Heart right ventricle (tissue), 16 donors: Measurements from ENCODE around the gene GLP1R. TPM values are rescaled to one million over a fixed set of nuclear protein-coding genes. Genes with fewer than 3 reads are reported as not detected.

ENCODE experiments used
- ATAC-seq, 8 donors: fragments of 200-7000 bp; cut with Tn5 transposase; one replicate each; pipeline ENCODE4 v1.9.1; 2020; ENCODE audit warnings: mild to moderate bottlenecking in 8 of 8, moderate library complexity in 8 of 8, moderate number of reproducible peaks in 1 of 8
- DNase-seq, 2 donors: peaks; one replicate each; pipeline ENCODE4 v3.0.0-alpha.2; 2020
- H3K27ac ChIP-seq, 10 donors: fragments of 200-600 bp; sonication (generic) in 2 of 10; one replicate each; pipeline versions ENCODE4 v1.5.0 to v1.8.0; 2020 to 2022; ENCODE audit warnings: mild to moderate bottlenecking in 3 of 10
- H3K27me3 ChIP-seq, 7 donors: fragments of 200-600 bp; one replicate each; pipeline ENCODE4 v1.8.0; 2021 to 2022; ENCODE audit warnings: mild to moderate bottlenecking in 2 of 7
- H3K36me3 ChIP-seq, 9 donors: fragments of 200-600 bp; sonication (generic) in 1 of 9; one replicate each; pipeline versions ENCODE4 v1.5.0 to v1.8.0; 2020 to 2022; ENCODE audit warnings: mild to moderate bottlenecking in 2 of 9
- H3K4me1 ChIP-seq, 9 donors: fragments of 200-600 bp; sonication (generic) in 1 of 9; one replicate each; pipeline versions ENCODE4 v1.5.0 to v1.8.0; 2020 to 2022; ENCODE audit warnings: mild to moderate bottlenecking in 4 of 9
- H3K4me3 ChIP-seq, 10 donors: fragments of 200-600 bp; sonication (generic) in 2 of 10; one replicate each; pipeline versions ENCODE4 v1.5.0 to v1.8.0; 2020 to 2022; ENCODE audit warnings: mild to moderate bottlenecking in 7 of 10, moderate library complexity in 2 of 10
- H3K9me3 ChIP-seq, 11 donors: fragments of 200-600 bp in 10 of 11; sonication (generic) in 2 of 11; one replicate each; pipeline versions ENCODE4 v1.5.0 to v1.8.0; 2013 to 2022; ENCODE audit warnings: mild to moderate bottlenecking in 2 of 11, control low read depth in 1 of 11, moderate library complexity in 1 of 11
- WGBS, 2 donors: extraction: QIAGEN DNeasy Blood & Tissue Kit; methylation state at CpG; one replicate each; pipeline ENCODE4 v1.1.7; 2013; ENCODE audit warnings: inconsistent platforms in 1 of 2; 5-methylcytosine and 5-hydroxymethylcytosine counted together
- intact Hi-C, 10 donors: fragments of 100-400 bp; cut with DNase I; formaldehyde crosslinking; loops; one replicate each; pipeline versions ENCODE4 v1.11.1 to v1.14.2; 2022
- polyA plus RNA-seq, 2 donors: library from polyadenylated mRNA; stranded (reverse); fragments of 200-250 nt; gene quantifications; one replicate each; pipeline ENCODE4 v1.2.3, GENCODE V29; 2013
- total RNA-seq, 10 donors: library from RNA; stranded (reverse); fragmentation: NEBNext Ultra II Directional in 3 of 10; extraction: Animal tissue kit (Norgen Biotek cat#: 25700) in 3 of 10; gene quantifications; one replicate each; pipeline versions ENCODE4 v1.2.1 to v1.2.4, GENCODE V29; 2021 to 2023
- TF ChIP-seq, protein P1 (sequence below), 9 donors: fragments of 200-600 bp; sonication (generic) in 2 of 9; IDR thresholded peaks; one replicate each; pipeline versions ENCODE4 v1.5.0 to v1.8.0; 2021 to 2022; ENCODE audit warnings: antibody characterized with exemption in 9 of 9, mild to moderate bottlenecking in 5 of 9, moderate library complexity in 1 of 9
- donor health status: Arrhythmogenic right ventricular cardiomyopathy.
- donor health status: ischemic (EF 13 %, LVEDD 7.1; RV severe dilation, severe dysfunction).
- donor health status: healthy with polysubstance abuse.
- donor health status: DM: no; HTN: yes; CAD: no.
- donor health status: DM: no; HTN: no; CAD: no.
- donor health status: ischemic (EF 25% LVEDD 6.9; RV normal size, moderate dysfunction).
- donor health status: ischemic (EF 25% LVEDD 5.7; RV mildly dilated, moderate dysfunction).
- donor health status: healthy.
- donor health status: DM: yes; HTN: yes; CAD: no.
- donor health status: Ischemic cardiomyopathy.
- donor health status: ischemic (EF 35%, LVEDD 5.7; RV mildly dilated, moderate dysfunction).
- donor health status: nonischemic (EF 11% LVEDD 7.7; RV severe dilation, severe dysfunction).
- donor health status: DM: yes; HTN: yes; CAD: no.
- donor health status: PGD.
- donor health status: ischemic (EF 29% LVEDD 5.4; RV normal size, mild dysfunction).
- donor health status: nonischemic (EF 23%, LVEDD 6.1; RV moderate dilation, normal function).

Gene GLP1R
- total and polyA plus RNA-seq, 12 donors = 0.39 to 5.9 (median 1.8) TPM

DNA sequence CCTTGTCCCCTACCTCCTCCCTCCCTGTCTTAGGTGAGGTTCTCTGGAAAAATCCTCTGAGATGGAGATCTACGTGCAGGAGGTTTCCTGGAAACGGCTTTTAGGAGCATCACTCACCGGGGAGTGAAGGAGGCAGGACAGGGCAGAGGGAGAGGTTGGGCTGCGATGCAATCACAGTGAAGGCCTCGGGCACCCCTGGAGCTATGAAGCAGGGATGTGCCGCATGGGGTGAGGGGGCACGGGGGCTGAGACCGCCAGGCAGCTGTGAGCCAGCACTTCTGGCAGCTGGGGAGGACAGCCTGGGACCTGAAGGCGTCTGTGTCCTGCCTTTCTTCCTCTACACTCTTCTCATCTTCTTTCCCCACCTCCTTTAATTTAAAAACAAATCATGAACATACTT, 12.9 kb upstream of the GLP1R start:
- whole genome bisulfite sequencing, 2 donors = 54 to 68% methylated on average over 9 of the region's 9 CpGs
- no peak overlapping the region for H3K27ac ChIP-seq
- ATAC-seq (no peak), DNase-seq (no peak)
- TF ChIP-seq, protein P1, sequence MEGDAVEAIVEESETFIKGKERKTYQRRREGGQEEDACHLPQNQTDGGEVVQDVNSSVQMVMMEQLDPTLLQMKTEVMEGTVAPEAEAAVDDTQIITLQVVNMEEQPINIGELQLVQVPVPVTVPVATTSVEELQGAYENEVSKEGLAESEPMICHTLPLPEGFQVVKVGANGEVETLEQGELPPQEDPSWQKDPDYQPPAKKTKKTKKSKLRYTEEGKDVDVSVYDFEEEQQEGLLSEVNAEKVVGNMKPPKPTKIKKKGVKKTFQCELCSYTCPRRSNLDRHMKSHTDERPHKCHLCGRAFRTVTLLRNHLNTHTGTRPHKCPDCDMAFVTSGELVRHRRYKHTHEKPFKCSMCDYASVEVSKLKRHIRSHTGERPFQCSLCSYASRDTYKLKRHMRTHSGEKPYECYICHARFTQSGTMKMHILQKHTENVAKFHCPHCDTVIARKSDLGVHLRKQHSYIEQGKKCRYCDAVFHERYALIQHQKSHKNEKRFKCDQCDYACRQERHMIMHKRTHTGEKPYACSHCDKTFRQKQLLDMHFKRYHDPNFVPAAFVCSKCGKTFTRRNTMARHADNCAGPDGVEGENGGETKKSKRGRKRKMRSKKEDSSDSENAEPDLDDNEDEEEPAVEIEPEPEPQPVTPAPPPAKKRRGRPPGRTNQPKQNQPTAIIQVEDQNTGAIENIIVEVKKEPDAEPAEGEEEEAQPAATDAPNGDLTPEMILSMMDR (IDR thresholded peaks at IDR 0.05) = no peak
- H3K27me3 ChIP-seq = peaks cover 0 to 76% (median 61%) of the 10 kb centered on the region in 7 donors
- H3K9me3 ChIP-seq = no peaks in the 10 kb centered on the region
- H3K4me3 ChIP-seq = no peak overlapping the region
- H3K36me3 ChIP-seq = no peaks in the 10 kb centered on the region
- peaks cover 0 to 3% (median 0%) of the 10 kb centered on the region in 9 donors for H3K4me1 ChIP-seq
- intact Hi-C loops = no loop called here

DNA sequence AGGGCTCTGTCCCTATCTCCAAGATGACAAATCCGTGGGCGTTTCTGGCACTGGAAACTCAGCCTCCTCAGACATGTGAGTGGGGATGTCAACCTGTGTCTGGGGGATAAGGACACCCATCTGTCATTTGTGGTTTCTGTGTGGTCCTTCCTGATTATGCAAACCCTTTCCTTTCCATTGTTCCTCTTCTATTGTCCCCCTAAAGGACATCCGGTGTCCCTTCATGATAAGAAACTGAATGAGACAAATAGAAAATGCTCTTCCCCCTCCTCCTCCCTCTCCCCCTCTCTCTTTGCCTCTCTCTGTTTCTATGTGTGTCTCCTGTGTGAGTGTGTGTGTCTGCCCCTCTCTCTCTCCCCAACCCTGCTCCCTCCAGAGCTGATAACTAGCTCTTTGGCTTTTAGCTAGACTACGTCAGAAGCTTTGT, 11.5 kb upstream of the GLP1R start:
- WGBS, 2 donors = 25 to 44% methylated on average over 4 of the region's 4 CpGs
- ATAC-seq = no peak

DNA sequence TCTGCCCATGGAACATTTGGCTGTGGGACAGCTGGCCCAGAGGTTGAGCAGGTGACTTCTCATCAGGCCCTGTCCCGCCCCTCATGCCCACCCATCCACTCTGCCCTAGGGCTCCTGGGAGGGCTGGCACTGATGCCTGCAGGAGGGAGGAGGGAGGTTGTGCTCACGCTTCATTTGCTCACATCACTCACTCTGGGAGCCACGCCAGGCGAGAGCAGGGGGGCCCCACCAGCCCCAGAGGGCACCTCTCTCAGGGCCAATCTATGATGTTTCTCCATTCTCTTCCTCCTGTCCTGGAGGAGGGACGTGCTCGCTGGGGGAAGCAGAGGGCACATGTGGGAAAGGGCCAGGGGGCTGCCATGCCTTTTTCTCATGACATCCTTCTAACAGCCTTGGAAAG, 10.9 kb upstream of the GLP1R start:
- H3K4me1 ChIP-seq = peaks cover 0 to 3% (median 0%) of the 10 kb centered on the region in 9 donors
- DNase-seq (peak in 1 of 2 donors; percentile 15), ATAC-seq (peak in 5 of 8 donors; percentile 42 to 79 (median 56))
- intact Hi-C loops = no loop called here
- no peaks in the 10 kb centered on the region for H3K36me3 ChIP-seq
- 46 to 49% methylated on average over 6 of the region's 6 CpGs for WGBS, 2 donors
- TF ChIP-seq, protein P1 (IDR thresholded peaks at IDR 0.05) = no peak
- H3K9me3 ChIP-seq = no peaks in the 10 kb centered on the region
- no peak overlapping the region for H3K27ac ChIP-seq
- H3K27me3 ChIP-seq = peaks cover 0 to 78% (median 68%) of the 10 kb centered on the region in 7 donors
- H3K4me3 ChIP-seq = no peak overlapping the region

More for the DNA sequence above, 11.5 kb upstream of the GLP1R start:
- Histone ChIP-seq H3K27ac (no peak overlapping the region), H3K36me3 (no peaks in the 10 kb centered on the region), H3K4me3 (no peak overlapping the region), H3K27me3 (peaks cover 0 to 82% (median 68%) of the 10 kb centered on the region in 7 donors), H3K9me3 (no peaks in the 10 kb centered on the region), H3K4me1 (peaks cover 0 to 3% (median 0%) of the 10 kb centered on the region in 9 donors)
- DNase-seq = no peak
- intact Hi-C loops = no loop called here
- TF ChIP-seq, protein P1 (IDR thresholded peaks at IDR 0.05) = no peak

DNA sequence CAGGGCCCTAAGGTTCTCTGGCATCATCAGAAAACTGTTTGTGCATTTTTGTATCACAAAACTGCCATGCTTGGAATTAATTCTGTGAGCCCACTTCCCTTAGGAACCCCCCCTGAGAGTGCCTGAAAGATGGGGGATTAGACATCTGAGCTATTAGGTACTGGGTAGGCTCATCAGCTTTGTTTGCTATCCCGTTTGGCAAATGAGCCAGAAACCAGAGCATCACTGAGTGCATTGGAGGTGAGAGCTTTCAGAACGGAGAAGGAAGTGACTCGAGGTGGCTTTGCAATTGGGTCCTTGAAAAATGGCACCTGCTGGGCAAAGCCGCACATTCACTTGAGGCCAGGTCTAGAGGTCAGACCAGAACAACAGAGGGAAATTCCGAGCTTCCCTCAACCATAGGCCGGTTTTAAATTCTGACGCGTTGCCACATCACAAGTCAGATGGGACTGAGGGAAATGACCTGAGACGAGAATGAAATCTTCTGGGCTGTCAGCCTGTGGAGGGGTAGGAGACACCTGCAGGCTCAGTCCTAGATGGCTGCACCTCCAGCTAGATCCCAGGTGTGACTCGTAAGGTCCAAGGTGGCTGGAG, 8.4 kb upstream of the GLP1R start:
- no peak for ATAC-seq
- DNase-seq = no peak
- no peaks in the 10 kb centered on the region for H3K9me3 ChIP-seq
- TF ChIP-seq, protein P1 (IDR thresholded peaks at IDR 0.05) = no peak
- no peaks in the 10 kb centered on the region for H3K36me3 ChIP-seq
- WGBS, 2 donors = 85 to 89% methylated on average over 10 of the region's 10 CpGs
- intact Hi-C loops = no loop called here
- peaks cover 0 to 3% (median 0%) of the 10 kb centered on the region in 9 donors for H3K4me1 ChIP-seq
- peaks cover 0 to 67% (median 51%) of the 10 kb centered on the region in 7 donors for H3K27me3 ChIP-seq
- no peak overlapping the region for H3K27ac ChIP-seq
- no peak overlapping the region for H3K4me3 ChIP-seq
